Jurkat, Clone E6-1 (cell line): ENCODE results near the gene CDH22.

Experiments
- DNase-seq: peaks from one replicate; pipeline ENCODE4 v3.0.0-alpha.2; 2011; ENCODE audit warnings: low read depth, low spot score
- H3K4me3 ChIP-seq: 2 replicates; pipeline ENCODE4 v1.5.1; 2011; ENCODE audit warnings: mild to moderate bottlenecking, low read length, control low read depth, moderate library complexity

CDH22 gene

DNA sequence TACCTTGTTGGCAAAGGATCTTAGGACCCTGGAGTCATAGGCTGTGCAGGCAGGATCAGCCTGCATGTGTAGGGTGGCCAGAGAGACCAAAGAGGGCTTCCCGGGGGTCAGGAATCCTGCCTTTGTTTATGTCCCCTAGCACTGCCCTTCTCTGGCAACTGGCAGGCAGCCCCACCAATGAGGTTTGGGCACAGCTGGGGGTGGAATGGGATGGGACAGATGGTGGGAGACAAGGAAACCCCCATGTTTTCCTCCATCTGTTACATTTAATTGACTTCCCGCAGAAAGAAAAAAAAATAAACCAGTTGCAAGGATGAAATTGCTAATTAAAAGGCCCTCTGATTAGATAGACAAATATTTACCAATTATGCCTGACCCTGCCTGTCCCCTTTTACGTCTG, 162.6 kb downstream of the CDH22 start:
- H3K4me3 ChIP-seq: no peak overlapping the region
- DNase-seq: no peak

DNA sequence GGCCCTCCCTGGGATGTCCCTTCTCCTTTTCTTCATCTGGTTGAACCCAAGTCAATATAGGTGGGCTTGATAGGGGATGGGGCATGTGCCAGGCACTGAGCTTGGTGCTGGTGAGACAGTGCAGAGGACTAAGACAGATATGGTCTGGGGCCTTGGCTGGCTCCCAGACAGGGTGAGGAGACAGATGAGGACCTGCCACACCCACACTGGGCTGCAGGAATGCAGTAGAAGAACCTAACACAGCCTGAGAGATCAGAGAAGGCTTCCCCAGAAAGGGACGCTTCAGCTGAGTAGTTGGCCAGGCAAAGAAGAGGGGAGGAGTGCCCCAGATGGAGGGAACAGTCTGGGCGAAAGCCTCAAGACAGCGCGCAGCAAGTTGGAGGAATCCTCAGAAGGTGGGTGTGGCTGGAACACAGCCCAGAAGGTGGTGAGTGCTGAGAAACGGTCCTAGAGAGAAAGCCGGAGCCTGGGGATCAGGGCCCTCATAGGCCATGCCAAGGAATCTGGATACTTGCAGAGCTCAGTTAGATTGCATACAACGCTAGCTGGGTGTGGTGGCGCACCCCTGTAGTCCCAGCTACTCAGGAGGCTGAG, 163.8 kb downstream of the CDH22 start:
- no peak overlapping the region for H3K4me3 ChIP-seq
- DNase-seq: no peak

DNA sequence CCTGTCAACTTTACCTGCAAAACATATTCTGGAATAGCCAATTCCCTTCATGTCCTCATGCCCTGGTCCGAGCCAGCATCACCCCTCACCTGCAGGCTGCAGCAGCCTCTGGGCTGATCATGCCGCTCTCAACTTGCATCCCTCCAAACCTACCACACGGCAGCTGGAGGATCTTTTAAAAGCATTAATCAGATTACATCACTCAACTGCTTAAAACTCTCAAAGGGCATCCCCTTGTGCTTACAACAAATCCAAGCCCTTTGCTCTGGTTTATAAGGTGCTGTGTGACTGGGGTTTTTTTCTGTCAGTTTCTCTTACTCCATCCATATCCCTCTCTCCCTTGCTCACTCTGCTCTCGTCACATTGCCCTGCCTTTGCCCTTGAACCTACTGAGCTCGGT, 166.2 kb downstream of the CDH22 start:
- DNase-seq: no peak
- no peak overlapping the region for H3K4me3 ChIP-seq

DNA sequence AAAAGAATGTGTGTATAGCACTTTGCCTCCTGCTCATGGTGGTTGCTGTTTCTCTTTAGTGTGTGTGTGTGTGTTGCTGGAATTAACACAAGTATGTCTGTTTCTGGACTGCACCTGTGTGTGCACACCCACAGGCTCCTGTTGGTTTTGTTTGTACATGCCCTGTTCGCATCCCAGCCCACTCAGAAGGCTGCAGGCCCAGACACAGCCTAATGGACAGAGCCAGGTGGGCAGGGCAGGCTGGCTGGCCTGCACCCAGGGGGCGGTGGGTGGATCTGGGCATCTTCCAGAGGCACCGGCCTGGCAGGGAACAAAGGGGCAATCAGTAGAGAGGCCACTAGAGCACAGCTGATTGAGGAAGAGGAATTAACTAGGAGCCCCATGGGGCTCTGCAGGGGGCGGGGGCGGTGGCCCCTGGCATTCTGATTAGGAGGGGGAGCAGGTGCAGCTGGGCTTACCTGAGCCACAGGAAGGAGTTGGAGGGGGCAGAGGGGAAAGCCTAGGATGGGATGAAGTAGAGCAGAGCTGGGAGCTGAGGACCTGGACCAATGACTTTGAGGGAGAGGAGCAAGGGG, 168.3 kb downstream of the CDH22 start:
- no peak overlapping the region for H3K4me3 ChIP-seq
- DNase-seq: no peak

DNA sequence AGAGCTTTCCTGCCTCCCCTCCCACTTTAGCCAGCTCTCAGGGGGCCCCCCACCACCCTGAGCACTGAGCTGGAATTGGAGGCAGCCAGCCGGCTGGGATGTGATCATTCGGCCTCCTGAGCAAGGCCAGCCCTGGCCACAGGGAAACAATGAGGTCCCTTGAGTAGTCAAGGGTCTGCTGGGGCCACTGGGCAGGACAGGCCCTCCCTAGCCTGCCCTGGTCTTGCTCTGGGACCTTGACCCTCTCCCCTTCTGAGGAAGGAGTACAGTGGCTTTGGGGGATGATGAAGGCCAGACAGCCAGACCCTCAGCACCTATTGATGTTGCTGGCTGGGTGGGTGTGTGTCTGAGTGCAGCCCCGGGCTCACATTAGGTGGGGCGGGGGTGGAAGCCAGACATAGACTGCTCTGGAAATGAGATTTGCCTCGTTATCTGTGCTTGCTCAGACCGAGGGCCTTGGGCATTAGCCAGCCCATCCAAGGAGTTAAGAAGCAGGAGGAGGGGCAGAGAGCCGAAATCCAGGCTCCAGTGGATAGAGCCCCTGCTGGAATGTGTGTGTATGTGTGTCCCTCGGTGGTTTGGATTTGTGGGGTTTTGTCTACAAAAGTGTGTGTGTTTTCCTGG, 168.9 kb downstream of the CDH22 start:
- no peak for DNase-seq
- H3K4me3 ChIP-seq: no peak overlapping the region

DNA sequence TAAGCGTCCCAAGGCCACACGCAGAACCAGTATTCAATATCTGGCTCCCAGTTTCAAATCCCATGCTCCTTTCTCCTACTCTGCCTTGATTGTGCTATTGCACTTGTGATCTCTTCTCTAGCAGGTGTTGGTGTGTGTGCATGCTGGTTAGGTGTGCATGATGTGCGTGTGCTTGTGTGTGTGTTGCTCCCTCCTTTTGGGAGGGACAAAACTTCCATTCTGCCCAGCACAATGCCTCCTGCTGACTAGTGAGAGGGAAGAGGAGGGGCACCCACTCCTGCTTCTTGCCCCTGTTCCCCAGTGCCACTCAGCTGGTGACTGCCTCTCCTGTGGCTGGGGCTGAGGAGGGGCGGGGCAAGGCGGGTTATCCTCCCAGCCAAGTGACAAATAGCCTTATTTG, 170.5 kb downstream of the CDH22 start:
- DNase-seq: no peak
- no peak overlapping the region for H3K4me3 ChIP-seq

DNA sequence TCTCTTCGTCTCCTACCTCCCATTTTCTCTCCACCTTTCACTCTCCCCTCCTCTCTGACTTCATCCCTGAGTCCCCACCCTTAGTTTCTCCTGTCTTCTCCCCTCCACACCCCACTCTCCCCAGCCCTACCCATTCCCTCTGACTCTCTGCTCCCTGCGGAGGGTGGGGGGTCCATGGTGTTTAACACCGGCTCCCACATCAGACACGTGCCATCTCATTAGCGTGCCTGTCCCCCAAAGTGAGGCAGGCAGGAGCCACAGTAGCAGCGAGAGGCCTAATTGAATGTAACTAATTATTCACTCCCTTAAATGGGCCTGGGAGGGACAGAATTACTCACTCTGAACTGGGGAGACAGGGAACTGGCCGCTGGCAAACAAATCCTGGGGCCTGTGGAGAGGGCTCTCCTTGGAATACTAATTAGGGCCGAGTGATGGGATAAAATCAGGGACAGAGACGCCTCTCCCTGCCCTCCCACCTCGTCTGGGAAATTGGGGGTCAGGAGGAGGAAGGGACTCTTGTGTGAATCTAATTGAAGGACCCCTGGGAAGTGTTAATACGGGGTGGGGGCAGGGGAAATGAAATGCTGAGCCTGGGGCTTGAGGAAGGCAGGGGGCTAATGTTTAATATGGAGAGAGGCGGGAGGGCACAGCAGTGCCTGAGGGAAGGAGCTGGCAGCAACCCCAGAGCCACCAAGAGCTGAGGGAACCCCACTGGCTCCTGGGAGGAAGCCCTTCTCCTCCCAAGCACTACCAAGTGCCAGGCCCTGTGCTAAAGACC, 172.3 kb downstream of the CDH22 start:
- H3K4me3 ChIP-seq: no peak overlapping the region
- DNase-seq: no peak

DNA sequence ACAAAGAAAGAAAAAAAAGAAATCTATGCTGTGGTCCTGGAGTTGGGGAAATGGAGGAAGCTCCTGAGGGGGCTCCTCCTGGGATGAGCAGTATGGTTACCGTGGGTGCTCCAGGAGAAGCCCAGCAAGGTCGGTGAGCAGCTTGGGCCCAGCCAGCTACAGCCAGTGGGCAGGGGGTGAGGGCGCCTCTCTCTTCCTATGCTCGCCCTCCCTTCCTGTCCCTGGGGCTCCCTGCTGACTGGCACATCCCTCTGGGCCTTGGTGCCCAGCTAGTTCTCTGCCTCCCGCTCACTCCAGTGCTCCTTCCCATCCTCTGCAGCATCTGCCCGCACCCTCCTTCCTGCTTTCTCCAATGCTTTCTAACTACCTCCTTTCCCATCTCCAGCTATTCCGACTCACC, 173.6 kb downstream of the CDH22 start:
- DNase-seq: no peak
- no peak overlapping the region for H3K4me3 ChIP-seq

DNA sequence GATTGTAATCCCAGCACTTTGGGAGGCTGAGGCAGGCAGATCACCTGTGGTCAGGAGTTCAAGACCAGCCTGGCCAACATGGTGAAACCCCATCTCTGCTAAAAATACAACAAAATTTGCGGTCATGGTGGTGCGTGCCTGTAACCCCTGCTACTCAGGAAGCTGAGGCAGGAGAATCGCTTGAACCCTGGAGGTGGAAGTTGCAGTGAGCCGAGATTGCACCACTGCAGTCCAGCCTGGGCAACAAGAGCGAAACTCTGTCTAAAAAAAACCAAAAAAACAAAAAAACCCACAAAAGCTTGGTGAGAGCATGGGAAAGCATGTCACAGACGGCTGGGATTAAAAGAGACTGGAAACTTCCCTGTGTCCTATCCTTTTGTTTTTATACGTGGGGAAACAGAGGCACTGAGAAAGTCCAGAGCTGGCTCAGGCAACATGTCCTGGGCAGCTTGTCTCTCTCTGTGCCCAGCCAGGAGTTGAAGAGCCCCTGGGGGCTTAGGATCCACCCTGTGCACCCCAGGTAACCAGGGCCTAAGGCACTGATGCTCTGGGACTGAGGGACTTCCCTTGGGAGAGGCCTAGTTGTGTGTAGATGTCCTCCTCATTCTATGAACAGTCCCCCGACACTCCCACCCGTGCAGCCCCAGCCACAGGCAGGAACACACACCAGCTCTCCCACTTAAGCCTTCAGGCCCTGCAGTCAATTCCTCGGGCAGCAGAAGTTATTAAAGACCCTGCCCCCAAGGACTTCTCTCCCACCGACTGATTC, 174.2 kb downstream of the CDH22 start:
- DNase-seq: no peak
- no peak overlapping the region for H3K4me3 ChIP-seq

DNA sequence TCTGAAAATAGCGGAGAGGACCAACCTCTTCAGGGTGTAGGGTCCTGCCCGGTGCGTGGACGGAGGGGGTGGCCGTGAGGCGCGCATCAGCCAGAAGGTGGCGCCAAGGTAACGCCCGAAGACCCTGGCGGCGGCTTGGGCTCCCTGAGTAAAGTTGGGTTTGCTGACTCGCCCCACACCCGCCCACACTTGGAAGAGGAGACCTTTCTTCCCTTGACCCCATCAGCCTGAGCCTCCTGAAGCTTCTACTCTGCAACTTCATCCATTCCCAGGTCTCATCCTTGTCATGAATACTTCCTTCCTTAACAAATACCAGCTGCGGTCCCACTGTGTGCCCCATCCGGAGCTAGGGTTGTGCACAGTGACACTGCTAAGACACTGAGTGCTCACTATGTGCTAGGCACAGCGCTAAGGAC, 175.6 kb downstream of the CDH22 start:
- peak; percentile 22 for DNase-seq
- H3K4me3 ChIP-seq: no peak overlapping the region

DNA sequence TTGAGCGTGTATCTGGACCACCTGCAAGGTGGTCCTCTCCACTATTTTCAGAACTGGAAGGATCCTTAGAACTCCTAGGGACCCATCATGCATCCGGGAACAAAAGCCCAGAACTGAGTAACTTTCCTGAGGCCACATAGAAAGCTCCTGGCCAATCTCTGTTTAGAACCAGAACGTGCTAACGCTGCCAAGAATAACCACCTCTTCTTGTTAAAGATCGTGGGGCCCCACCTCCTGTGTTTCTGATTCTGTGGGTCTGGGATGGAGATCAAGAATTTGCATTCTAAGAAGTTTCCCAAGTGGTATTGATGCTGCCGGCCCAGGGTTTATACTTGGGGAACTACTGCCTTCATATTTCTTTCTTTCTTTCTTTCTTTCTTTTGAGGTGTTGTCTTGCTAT, 176.9 kb downstream of the CDH22 start:
- no peak overlapping the region for H3K4me3 ChIP-seq
- no peak for DNase-seq

DNA sequence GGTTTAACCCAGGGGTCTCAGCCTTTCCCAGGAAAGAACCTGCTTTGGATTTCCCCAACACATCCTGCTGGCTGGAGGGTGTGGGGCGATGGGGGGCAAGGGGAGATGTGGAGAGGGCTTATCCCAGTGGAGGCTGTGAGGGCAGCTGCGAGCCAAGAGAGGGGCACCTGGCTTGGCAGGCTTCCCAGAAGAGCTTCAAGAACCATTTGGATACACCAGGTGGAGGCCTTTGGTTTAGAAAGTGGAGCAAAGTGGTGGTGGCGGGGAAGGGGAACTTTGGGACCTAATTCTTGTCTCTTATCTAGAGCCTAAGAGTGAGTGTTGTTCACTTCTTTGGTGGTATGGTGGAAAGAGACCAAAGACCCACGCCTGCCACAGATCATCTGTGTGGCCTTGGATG, 177.8 kb downstream of the CDH22 start:
- no peak overlapping the region for H3K4me3 ChIP-seq
- no peak for DNase-seq

DNA sequence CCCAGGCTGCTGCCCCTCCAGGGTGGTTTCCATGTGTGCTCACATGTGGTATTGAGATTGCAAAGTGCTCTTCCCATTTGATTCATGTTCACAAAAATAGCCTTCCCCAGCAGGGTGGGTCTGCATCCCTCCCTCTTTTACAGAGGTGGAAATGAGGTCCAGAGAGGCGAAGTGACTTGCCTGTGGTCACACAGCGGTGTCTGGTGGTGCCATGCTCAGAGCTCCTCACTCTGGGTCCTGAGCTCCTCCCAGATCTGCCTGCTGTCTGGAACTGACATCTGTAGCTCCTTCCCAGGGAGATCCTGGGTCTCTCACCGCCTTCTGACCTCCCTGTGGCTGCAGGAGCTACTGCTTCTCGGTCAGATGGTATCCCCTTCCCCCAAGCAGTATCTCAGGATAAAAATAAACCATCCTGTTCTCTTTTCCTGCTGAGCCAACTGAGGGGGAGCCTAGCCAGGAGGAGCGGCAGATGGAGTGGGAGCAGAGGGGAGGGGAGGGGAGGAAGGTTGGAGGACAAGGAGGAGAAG, 178.3 kb downstream of the CDH22 start:
- H3K4me3 ChIP-seq: no peak overlapping the region
- DNase-seq: no peak

DNA sequence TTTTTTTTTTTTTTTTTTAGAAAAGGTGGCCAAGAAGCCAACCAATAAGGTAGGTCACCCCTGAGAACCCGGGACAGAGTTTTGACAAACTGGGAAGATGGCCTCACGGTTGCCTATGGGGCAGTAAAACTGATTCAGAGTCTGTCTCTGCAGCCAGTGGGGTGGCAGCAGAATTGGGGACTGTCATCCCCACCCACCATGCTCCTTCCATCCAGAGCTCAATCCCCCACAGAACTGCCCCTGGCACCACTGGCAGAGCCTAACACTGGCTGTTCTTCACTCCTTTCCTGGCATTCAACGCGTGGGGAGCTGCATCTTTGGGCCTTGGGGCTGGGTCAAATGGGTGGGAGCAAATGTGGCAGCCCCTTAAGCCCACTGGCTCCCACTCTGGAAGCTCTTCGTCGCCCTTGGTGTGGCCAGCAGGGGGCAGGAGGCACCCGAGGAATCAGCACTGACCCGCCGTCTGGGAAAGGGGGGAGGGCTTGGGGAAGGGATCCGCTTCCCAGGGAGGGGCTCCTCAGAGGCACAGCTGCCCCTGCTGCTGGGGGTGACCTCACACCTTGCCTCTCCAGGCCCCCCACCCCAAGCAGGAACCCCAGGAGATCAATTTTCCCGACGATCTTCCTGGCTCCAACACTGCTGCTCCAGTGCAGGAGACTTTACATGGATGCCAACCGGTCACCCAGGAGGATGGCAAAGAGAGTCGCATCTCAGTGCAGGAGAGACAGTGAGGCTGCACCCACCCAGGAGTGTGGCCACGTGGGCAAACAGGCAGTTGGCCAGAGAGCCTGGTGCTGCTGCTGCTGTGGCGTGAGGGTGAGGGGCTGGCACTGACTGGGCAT, 179.8 kb downstream of the CDH22 start:
- no peak overlapping the region for H3K4me3 ChIP-seq
- no peak for DNase-seq

DNA sequence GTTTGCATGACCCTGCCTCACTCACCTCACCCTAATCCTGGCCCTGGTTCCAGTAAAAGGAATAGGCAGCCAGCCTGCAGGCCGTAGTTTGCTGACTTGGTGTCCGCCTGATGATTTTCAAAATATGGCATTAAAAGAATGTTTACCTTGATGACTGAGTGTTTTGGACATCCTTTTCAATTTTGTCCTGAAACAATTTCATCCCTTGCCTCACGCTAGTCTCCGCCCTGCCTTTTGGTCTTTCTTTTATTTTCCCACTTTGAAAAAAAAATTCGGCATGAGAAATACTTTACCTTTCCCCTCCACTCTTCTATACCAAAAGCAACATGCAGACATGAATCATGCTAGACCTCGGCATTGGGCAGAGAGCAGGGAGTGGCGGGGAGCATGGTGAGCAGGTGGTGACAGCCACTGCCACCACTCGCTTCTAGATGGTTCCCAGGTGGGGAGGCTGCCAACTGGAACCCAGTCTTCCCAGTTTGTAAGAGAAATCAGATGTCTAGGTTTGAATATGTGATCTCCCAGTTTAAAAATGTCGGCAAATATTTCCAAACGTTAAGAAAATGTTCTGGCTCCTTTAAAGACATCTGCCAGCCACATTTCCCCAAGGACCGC, 180.8 kb downstream of the CDH22 start:
- no peak for DNase-seq
- H3K4me3 ChIP-seq: no peak overlapping the region

DNA sequence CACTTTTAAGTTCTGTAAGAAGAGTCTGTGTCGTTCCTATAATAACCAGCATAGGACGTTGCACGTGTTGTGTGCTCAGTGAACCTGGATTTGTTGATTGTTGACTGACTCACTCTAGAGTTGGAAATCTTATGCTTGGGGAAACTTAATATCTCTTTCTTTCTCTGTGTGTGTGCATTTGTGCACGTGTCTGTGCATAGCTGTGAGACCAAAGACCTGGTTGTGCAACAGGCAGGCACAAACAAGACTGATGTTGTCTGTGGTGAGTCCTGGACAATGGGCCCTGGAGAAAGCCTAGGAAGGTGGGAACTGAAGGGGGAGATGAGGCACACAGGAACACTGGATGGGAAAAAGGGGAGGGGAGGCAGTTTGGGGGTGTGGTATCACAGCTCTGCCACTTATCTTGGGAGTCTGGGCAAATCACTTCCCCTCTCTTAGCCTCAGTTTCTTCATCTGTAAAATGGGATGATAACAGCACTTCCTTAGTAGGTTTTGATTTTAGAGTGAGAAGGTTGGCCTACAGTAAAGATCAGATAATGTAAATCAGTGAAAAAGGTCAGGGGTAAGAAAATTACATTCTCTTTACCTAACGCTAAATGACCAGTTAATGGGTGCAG, 181.8 kb downstream of the CDH22 start:
- no peak for DNase-seq
- H3K4me3 ChIP-seq: no peak overlapping the region
